SU-DHL-6 (cell line): Measurements from ENCODE around the gene DCLK1.

Source experiments
- CTCF ChIP-seq: fragments of 200-600 bp; sonication (generic); IDR thresholded peaks from one replicate; pipeline ENCODE4 v1.5.1; 2017; ENCODE audit warnings: antibody characterized with exemption, mild to moderate bottlenecking, low read length, moderate library complexity; ENCODE audit not compliant: insufficient read depth, poor library complexity, severe bottlenecking
- EZH2phosphoT487 ChIP-seq: fragments of 200-600 bp; sonication (generic), shearing (Covaris generic); conservative IDR thresholded peaks from 2 replicates; pipeline ENCODE4 v1.6.1; 2018; ENCODE audit warnings: mild to moderate bottlenecking, antibody characterized with exemption, low read length, moderate library complexity, mixed read lengths

GRCh38 chr13:36067746-36068381 is 63.3 kb downstream of the DCLK1 start:
- TF ChIP-seq CTCF (no peak), EZH2phosphoT487 (no peak)
